ENCODE measurements around the gene PITX1. TPM values are rescaled to one million over a fixed set of nuclear protein-coding genes. Genes with fewer than 3 reads are reported as not detected.

The PITX1 gene
- total RNA-seq, 2 experiments from 2014 or later, result 56.3 to 76.4 TPM

DNA sequence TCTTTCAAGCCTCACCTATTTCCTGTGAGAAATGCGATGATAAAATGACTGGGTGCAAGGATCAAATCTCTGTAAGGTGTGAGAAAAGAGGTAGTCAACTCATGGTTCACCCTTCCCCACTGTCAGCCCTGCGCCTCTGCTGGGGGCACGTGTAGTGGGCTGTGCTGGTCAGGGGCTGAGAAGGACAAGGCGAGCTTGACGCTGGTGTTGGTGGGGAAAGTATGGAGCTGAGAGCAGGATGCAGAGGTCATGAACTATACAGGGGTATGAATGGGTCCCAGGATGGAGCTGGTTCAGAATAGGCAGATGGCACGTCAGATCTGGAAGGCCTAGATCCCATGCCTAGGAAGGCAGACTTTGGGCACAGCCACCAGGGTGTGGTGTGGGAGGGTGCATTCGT, 20.6 kb downstream of the PITX1 start:
- no TSS peak for BruUV-seq (replicated peaks)
- CTCF ChIA-PET (ENCODE audit: unreplicated experiment), result no interaction called here

DNA sequence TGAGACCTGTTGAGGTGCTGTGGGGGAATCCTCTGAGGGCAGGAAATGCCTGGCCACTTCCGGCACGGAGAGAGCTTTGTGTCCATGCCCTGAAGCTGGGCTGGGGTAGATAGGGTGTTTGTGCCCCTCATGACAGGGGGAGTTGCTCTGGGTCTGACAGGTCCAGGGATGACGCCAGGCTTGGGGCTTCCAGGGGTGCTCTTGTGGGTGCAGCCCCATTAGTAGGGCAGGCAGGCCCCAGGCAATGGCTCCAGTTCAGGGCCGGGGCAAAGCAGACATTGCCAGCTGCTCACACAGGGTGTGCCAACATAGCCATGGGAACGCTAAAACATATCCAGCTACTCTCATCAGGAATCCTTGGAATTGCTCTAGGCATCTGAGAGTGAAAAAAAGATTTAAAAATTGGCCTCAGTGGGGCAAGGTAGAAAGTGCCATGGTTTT, 21.1 kb downstream of the PITX1 start:
- H3K9me3 ChIP-seq (ENCODE audit: low read length), result no peaks in the 10 kb centered on the region
- no peaks in the 10 kb centered on the region for H3K4me1 ChIP-seq (ENCODE audit: insufficient read depth, low read length, poor library complexity, severe bottlenecking)
- intact Hi-C loops (cut with micrococcal nuclease; ENCODE audit: unreplicated experiment), result no loop called here
- no peak overlapping the region for H3K4me3 ChIP-seq (ENCODE audit: low read depth, low read length, poor library complexity, severe bottlenecking)
- BruUV-seq (replicated peaks), result no TSS peak
- H3K4me2 ChIP-seq (ENCODE audit: low read length), result no peak overlapping the region
- H3K27ac ChIP-seq (ENCODE audit: low read depth, low read length, poor library complexity, severe bottlenecking), result no peak overlapping the region
- ChIA-PET POLR2A (interaction anchor here (0.5 to 1.0 kb wide), 2 partner anchors 12 to 43 kb away, joined by 3 to 4 read pairs; no protein-coding TSS in a partner anchor), CTCF (ENCODE audit: unreplicated experiment) (no interaction called here)
- TF ChIP-seq, protein P1, sequence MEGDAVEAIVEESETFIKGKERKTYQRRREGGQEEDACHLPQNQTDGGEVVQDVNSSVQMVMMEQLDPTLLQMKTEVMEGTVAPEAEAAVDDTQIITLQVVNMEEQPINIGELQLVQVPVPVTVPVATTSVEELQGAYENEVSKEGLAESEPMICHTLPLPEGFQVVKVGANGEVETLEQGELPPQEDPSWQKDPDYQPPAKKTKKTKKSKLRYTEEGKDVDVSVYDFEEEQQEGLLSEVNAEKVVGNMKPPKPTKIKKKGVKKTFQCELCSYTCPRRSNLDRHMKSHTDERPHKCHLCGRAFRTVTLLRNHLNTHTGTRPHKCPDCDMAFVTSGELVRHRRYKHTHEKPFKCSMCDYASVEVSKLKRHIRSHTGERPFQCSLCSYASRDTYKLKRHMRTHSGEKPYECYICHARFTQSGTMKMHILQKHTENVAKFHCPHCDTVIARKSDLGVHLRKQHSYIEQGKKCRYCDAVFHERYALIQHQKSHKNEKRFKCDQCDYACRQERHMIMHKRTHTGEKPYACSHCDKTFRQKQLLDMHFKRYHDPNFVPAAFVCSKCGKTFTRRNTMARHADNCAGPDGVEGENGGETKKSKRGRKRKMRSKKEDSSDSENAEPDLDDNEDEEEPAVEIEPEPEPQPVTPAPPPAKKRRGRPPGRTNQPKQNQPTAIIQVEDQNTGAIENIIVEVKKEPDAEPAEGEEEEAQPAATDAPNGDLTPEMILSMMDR (conservative IDR thresholded peaks at IDR 0.05; ENCODE audit: low read length), result no peak
- no peak for TF ChIP-seq EZH2phosphoT487 (IDR thresholded peaks at IDR 0.05; ENCODE audit: borderline replicate concordance, low read depth, low read length)
- DNase-seq (ENCODE audit: low spot score), result no peak
- no peaks in the 10 kb centered on the region for H3K36me3 ChIP-seq (ENCODE audit: insufficient read depth, low read length)
- H3K79me2 ChIP-seq (ENCODE audit: insufficient read depth, low read depth, low read length), result no peaks in the 10 kb centered on the region
- no peaks in the 10 kb centered on the region for H4K20me1 ChIP-seq (ENCODE audit: insufficient read depth, low read length)
- no peaks in the 10 kb centered on the region for H3K9me2 ChIP-seq (ENCODE audit: insufficient read depth, low read length)
- H2AFZ ChIP-seq (ENCODE audit: low read length), result no peak overlapping the region

More for the DNA sequence above, 20.6 kb downstream of the PITX1 start:
- Histone ChIP-seq H3K79me2 (ENCODE audit: insufficient read depth, low read depth, low read length) (no peaks in the 10 kb centered on the region), H3K4me1 (ENCODE audit: insufficient read depth, low read length, poor library complexity, severe bottlenecking) (no peaks in the 10 kb centered on the region), H3K27ac (ENCODE audit: low read depth, low read length, poor library complexity, severe bottlenecking) (no peak overlapping the region), H3K9me2 (ENCODE audit: insufficient read depth, low read length) (no peaks in the 10 kb centered on the region), H3K4me2 (ENCODE audit: low read length) (no peak overlapping the region), H3K4me3 (ENCODE audit: low read depth, low read length, poor library complexity, severe bottlenecking) (no peak overlapping the region), H2AFZ (ENCODE audit: low read length) (no peak overlapping the region), H4K20me1 (ENCODE audit: insufficient read depth, low read length) (no peaks in the 10 kb centered on the region), H3K9me3 (ENCODE audit: low read length) (no peaks in the 10 kb centered on the region), H3K36me3 (ENCODE audit: insufficient read depth, low read length) (no peaks in the 10 kb centered on the region)
- intact Hi-C loops (cut with micrococcal nuclease; ENCODE audit: unreplicated experiment), result no loop called here
- no peak for DNase-seq (ENCODE audit: low spot score)
- POLR2A ChIA-PET, result interaction anchor here (0.5 to 1.0 kb wide), 4 partner anchors 9 to 43 kb away, joined by 3 to 4 read pairs (median 3); no protein-coding TSS in a partner anchor
- TF ChIP-seq, protein P1 (conservative IDR thresholded peaks at IDR 0.05; ENCODE audit: low read length), result no peak
- TF ChIP-seq EZH2phosphoT487 (IDR thresholded peaks at IDR 0.05; ENCODE audit: borderline replicate concordance, low read depth, low read length), result no peak

DNA sequence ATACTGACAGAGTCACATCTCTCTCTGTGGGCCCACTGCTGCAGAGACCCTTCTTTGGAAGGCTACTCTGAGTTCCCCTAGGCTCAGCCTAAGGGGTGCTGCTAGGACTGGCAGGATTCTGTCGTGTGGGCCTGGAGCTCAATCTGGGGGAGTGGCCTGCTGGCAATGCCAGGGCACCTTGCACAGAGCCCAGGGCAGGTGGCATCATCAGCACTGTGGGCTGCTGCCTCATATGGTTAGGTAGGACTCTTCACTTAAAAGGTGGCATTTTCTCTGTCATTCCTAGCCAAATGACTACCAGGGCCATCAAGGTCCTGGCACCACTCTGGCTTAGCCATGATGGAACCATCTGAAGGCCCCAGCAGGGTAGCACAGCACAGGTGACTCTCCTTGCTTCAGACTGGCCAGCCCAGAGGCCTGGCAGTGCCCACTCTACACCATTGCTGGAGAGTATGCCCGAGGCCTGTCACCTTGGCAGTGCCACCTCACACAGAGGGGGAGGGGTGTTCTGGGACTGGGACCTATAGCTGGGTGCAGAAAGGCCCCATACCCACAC, 21.9 kb downstream of the PITX1 start:
- Histone ChIP-seq H3K36me3 (ENCODE audit: insufficient read depth, low read length) (no peaks in the 10 kb centered on the region), H2AFZ (ENCODE audit: low read length) (no peak overlapping the region), H3K4me1 (ENCODE audit: insufficient read depth, low read length, poor library complexity, severe bottlenecking) (no peaks in the 10 kb centered on the region), H3K4me2 (ENCODE audit: low read length) (no peak overlapping the region), H4K20me1 (ENCODE audit: insufficient read depth, low read length) (no peaks in the 10 kb centered on the region), H3K4me3 (ENCODE audit: low read depth, low read length, poor library complexity, severe bottlenecking) (no peak overlapping the region), H3K9me2 (ENCODE audit: insufficient read depth, low read length) (no peaks in the 10 kb centered on the region), H3K79me2 (ENCODE audit: insufficient read depth, low read depth, low read length) (no peaks in the 10 kb centered on the region), H3K27ac (ENCODE audit: low read depth, low read length, poor library complexity, severe bottlenecking) (no peak overlapping the region), H3K9me3 (ENCODE audit: low read length) (no peaks in the 10 kb centered on the region)
- CTCF ChIA-PET (ENCODE audit: unreplicated experiment), result no interaction called here
- POLR2A ChIA-PET, result no interaction called here
- intact Hi-C loops (cut with micrococcal nuclease; ENCODE audit: unreplicated experiment), result no loop called here
- DNase-seq (ENCODE audit: low spot score), result no peak
- BruUV-seq (replicated peaks), result no TSS peak
- TF ChIP-seq, protein P1 (conservative IDR thresholded peaks at IDR 0.05; ENCODE audit: low read length), result no peak
- TF ChIP-seq EZH2phosphoT487 (IDR thresholded peaks at IDR 0.05; ENCODE audit: borderline replicate concordance, low read depth, low read length), result no peak
